EH (cell line): Measurements from ENCODE around the gene MRNIP.
A peak's percentile ranks its signal among the peaks of the same experiment; 100 is the strongest.

Experiments used
- DNase-seq: peaks from one replicate; pipeline ENCODE4 v3.0.0-alpha.2; 2015; ENCODE audit warnings: low read depth

The MRNIP gene

GRCh38 chr5:179887802-179888201 lies 29.2 kb upstream of the MRNIP start:
- DNase-seq = no peak

- DNase-seq = no peak
Observed at GRCh38 chr5:179887095-179887494, 28.5 kb upstream of the MRNIP start.

GRCh38 chr5:179886190-179886911 lies 27.7 kb upstream of the MRNIP start:
- DNase-seq = no peak

DNA sequence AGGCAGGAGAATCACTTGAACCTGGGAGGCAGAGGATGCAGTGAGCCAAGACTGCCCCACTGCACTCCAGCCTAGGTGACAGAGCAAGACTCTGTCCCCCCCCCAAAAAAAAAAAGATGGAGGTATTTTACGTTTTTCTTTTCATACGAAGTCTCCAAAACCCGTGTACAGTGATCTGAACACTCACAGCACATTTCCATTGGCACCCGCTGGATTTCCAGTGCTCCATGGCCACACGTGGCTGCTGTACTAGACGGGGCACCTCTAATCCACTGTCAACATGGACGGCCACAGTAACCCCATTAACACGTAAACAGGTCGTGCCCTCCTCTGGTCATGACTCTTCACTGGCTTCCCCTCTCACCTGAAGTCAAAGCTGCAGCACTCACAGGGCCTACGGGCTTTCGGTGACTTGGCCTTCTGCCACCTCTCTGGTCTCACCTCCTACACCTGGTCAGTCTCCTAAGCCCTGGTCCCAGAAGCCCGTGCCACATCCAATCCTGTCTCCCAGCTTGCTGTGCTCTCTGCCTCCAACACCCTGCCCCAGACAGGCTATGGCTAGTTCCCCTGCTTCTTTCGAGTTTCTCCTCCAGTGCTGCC lies 27.0 kb upstream of the MRNIP start:
- DNase-seq = no peak

DNA sequence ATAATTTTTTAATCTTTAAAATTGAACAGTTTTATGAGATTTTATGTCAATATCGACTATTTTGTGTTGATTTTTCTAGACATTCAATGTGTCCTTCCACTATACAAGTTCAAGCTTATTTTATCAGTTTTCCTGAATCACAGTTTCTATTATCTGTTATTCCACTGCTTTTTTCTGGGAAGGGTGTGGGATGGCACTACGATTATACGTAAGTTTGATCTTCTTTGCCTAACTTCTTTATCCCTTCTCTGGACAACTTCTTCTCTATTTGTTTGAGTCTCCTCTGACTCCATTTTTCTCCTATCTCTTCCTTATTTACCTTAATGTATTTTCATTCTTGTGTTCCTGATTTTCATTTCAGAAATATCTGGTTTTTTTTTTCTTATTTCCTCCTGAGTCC lies 24.5 kb upstream of the MRNIP start:
- no peak for DNase-seq

- DNase-seq = no peak
Observed at GRCh38 chr5:179882338-179882737, 23.7 kb upstream of the MRNIP start.

- DNase-seq = no peak
Observed at GRCh38 chr5:179880848-179881590, 22.4 kb upstream of the MRNIP start.

DNA sequence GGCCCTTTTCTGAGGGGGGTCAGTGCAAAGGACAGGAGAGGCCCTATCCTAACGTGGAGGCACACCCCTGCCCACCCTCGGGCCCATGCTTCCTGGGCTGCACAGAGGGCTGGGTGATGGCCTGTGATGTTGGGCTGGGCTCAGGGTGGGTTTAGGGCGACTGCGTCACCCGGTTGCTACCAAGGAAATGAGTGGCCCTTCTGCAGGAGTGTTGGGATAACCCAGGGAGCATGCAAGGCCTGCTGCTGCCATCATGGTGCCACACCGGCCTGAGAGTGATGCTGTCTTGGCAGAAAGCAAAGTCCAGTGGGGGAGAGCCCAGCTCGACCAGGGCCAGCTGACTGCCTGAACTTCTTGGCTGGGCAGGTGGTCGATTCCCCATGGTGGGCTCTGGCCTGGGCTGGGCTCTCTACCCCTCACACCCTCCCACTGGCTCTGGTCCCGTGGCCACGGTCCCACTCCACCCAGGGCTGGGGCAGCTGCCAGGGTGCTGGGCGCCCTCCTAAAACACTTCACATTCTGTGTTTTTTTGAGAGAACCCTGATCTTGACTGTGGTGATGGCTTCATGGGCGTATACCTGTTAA lies 21.5 kb upstream of the MRNIP start:
- no peak for DNase-seq

DNA sequence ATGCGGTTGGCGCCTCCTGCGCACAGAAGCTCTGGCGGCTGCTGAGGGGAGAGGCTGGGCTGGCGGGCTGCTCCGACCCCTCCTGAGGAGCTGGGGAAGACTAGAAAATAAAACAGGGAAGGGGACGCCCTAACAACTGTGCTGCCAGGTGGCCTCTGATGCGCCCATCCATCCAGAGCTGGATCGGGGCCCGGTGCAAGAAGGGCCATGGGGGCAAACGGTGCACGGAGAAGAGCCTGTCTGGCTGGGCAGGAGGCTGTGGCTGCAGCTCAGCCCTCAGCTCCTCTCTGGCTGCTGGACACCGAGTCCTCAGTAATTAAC lies 21.0 kb upstream of the MRNIP start:
- no peak for DNase-seq

GRCh38 chr5:179879003-179879689 lies 20.5 kb upstream of the MRNIP start:
- no peak for DNase-seq

- DNase-seq = peak; percentile 22
Observed at GRCh38 chr5:179878222-179879002, 19.8 kb upstream of the MRNIP start.

- DNase-seq = no peak
Observed at GRCh38 chr5:179876610-179876952, 18.0 kb upstream of the MRNIP start.

DNA sequence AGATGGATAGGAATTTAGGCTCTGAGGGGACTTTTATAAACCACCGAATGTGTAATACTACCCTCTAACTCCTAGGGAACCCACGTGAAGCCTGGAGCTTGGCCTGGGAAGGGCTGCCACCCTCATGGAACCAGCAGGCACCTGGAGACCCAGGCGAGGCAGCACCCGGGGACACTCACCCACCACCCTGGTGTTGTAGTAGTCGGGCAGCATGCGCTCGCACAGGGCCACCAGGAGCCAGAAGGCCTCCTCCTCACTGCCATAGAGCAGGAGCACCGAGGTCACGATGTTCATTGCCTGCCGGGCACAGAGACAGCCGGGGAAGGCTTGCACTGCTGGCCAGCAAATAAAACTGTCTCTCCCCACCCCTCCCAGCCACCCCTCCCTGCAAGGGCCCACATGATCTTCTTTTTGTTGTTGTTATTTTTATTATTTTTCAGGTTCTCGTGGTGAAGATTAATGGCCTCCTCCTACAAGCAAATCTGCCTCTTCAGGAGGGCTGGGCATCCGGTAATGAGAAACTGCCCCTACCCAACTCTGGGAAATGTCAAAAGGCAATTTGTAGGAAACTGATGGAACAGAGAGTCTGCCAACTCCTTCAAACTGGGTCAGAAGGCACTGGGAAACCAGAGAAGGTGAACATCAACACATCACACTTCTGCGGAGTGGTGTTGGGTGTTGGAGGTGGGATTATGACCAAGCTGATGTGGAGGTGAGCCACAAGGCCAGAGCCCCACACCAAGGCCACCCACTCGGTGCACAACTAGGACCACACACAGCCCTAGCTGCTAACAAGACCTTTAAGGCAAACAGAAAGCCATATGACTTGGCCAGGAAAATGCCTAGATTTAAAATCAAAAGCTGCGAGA lies 17.4 kb upstream of the MRNIP start:
- DNase-seq = no peak

DNA sequence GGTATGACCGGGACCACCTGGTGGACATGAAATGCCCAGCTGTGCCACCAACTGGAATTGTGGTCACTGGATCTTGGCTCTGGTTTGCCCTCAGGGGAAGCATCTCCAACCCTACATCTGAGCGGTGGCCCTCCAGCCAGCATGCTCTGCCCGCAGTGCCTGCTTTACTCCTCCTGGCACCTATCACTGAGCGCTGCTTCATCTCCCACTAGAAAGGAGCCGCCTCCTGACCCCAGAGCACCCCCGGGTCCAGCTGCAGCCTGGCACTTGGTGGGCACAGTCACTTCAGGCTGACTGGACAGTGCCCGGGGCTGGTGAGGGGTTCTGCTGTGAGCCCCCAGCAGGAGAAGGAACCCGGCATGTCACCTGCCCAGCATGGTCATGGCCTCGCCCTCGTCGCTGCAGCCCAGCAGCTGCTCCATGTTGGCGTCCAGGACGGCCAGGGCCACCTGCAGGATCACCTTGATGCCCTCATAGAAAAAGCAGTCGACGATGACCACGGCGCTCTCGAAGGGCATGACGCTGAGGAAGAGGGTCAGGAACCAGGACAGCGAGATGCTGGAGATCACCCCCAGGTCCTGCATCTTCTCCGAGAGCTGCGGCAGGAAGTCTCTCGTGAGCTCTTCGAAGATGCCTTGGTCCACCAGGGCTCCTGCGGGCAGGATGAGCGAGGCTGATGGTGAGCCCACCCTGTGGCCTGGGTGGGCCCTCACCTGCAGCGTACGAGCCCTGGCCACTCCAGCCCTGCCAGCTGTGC lies 16.1 kb upstream of the MRNIP start:
- DNase-seq = no peak

- DNase-seq = no peak
Observed at GRCh38 chr5:179874136-179874535, 15.5 kb upstream of the MRNIP start.

DNA sequence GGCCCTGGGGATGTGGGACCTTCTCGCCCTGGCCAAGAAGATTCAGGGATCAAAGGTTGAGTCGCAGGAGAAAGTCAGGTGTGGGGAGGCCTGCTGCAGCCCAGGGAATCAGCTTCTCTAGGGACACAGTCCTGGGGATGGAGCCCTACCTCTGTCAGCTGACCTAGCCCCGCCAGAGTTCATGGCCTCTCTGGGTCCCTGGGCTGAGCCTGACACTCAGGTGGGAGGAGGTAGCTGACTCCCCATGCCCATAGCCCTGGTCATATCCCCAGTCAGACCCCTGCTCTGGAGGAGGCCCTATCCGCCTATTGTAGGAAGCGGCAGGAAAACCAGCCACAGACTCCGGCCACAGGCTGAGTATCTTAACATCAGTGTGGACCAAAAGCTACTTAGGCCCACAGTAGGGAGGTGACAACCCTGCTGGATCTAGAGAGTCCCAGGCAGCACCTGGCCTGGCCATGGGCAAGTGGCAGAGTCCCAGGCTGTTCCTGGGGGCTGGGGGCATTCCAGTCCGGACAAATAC lies 15.0 kb upstream of the MRNIP start:
- DNase-seq = no peak

DNA sequence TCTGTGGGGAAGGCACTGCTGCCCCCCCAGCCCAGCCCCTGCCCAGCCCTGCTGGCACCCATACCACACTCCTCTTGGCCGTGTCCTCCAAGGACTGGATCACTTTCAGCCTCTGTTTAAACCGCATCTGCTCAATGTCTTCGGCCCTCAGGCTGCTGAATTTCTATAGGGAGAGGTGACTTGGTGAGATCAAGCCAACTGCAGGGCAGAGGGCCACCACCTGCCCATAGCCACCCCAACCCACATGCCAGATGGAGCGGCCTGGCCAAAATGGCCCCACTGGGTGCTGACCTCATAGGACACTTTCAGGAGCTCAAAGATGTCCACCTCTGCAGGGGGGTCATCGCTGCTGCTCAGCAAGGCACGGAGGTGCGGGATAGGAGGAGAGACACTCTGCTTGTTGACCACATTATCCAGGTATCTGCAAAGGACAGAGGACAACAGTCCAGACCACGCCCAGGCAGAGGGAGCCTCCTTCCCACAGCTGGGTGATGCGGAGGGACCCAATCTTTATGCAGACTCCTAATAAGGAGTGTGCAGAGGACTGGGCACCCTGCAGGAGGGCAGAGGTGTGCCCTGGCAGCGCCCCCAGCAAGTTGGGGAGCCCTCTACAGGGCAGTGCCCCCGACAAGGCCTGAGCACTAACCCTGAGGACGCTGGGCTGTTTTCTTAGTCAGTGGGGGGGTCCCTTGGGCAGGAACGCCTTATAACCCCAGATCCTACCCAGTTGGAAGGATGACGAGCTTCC lies 14.4 kb upstream of the MRNIP start:
- DNase-seq = no peak

- no peak for DNase-seq
Observed at GRCh38 chr5:179872055-179872827, 13.6 kb upstream of the MRNIP start.
